SJSA1 (cell line): ENCODE data around the gene ZNF547. TPM values are rescaled to one million over a fixed set of nuclear protein-coding genes. Genes with fewer than 3 reads are reported as not detected.
A peak's percentile ranks its signal among the peaks of the same experiment; 100 is the strongest.
"Not testable (repeated sequence)": the region's sequence is repeated elsewhere in the genome, so short reads cannot be mapped to it uniquely, and the experiment has no call there.

Experiments used
- DNase-seq, 2 experiments: peaks; one replicate each; pipeline ENCODE4 v3.0.0-alpha.2; 2015 to 2020; ENCODE audit warnings: low spot score in 2 of 2, low read depth in 1 of 2
- H3K27ac ChIP-seq: fragments of 250-450 bp; sonication (Bioruptor Pico); 2 replicates; pipeline ENCODE4 v1.5.1; 2020; ENCODE audit warnings: mild to moderate bottlenecking, moderate library complexity
- H3K27me3 ChIP-seq: fragments of 250-450 bp; sonication (Bioruptor Pico); replicated peaks from 2 replicates; pipeline ENCODE4 v1.5.1; 2020; ENCODE audit warnings: mild to moderate bottlenecking, moderate library complexity
- H3K36me3 ChIP-seq: fragments of 250-450 bp; sonication (Bioruptor Pico); 2 replicates; pipeline ENCODE4 v1.5.1; 2020; ENCODE audit warnings: mild to moderate bottlenecking
- H3K4me1 ChIP-seq: fragments of 250-450 bp; sonication (Bioruptor Pico); replicated peaks from 2 replicates; pipeline ENCODE4 v1.6.1; 2021; ENCODE audit warnings: mild to moderate bottlenecking
- H3K4me3 ChIP-seq: fragments of 250-450 bp; sonication (Bioruptor Pico); 2 replicates; pipeline ENCODE4 v1.5.1; 2020; ENCODE audit warnings: mild to moderate bottlenecking
- H3K9me3 ChIP-seq: fragments of 250-450 bp; sonication (Bioruptor Pico); replicated peaks from 2 replicates; pipeline ENCODE4 v1.5.1; 2020; ENCODE audit warnings: mild to moderate bottlenecking
- total RNA-seq: library from RNA; depleted of rRNA; stranded (reverse); fragments of >200 nt; shearing (Covaris generic); gene quantifications from 2 replicates; pipeline ENCODE4 v1.2.3, GENCODE V29; 2014

ZNF547 gene
- total RNA-seq, 1 experiment from 2014 or later = 4.1 TPM

GRCh38 chr19:57350877-57351805, 12.2 kb upstream of the ZNF547 start, which contains the start of gene ZNF304:
ZNF304 (plus strand) TSS chr19:57351271; CDS start chr19:57351665, 394 bp downstream.
- peaks cover 2% of the 10 kb centered on the region; the same call in 1 of the 2 replicates for H3K9me3 ChIP-seq
- H3K27ac ChIP-seq = peak within 1 kb of the TSS; percentile 37; the same call in 1 of the 2 replicates
- peak; percentile 85 to 92 for DNase-seq
- H3K4me3 ChIP-seq = peak within 1 kb of the TSS; percentile 73
- no peaks in the 10 kb centered on the region for H3K27me3 ChIP-seq
- H3K4me1 ChIP-seq = peaks cover 12% of the 10 kb centered on the region
- peaks cover 46% of the 10 kb centered on the region for H3K36me3 ChIP-seq

GRCh38 chr19:57351867-57352266, 11.5 kb upstream of the ZNF547 start:
- peaks cover 12% of the 10 kb centered on the region for H3K4me1 ChIP-seq
- H3K27me3 ChIP-seq = no peaks in the 10 kb centered on the region
- peaks cover 54% of the 10 kb centered on the region for H3K36me3 ChIP-seq
- no peak overlapping the region for H3K27ac ChIP-seq
- peaks cover 4% of the 10 kb centered on the region; the same call in 1 of the 2 replicates for H3K9me3 ChIP-seq
- peak in 1 of 2 experiments; percentile 2 for DNase-seq
- H3K4me3 ChIP-seq = peak overlapping the region; percentile 73

- H3K36me3 ChIP-seq = peaks cover 83% of the 10 kb centered on the region
- no peaks in the 10 kb centered on the region for H3K27me3 ChIP-seq
- peaks cover 7% of the 10 kb centered on the region for H3K4me1 ChIP-seq
- H3K4me3 ChIP-seq = no peak overlapping the region
- no peak overlapping the region for H3K27ac ChIP-seq
- 0 out of 2 replicates have a peak, but pooled peaks cover 4% of the 10 kb centered on the region for H3K9me3 ChIP-seq
- DNase-seq = no peak
Measured at GRCh38 chr19:57355916-57356315, 7.4 kb upstream of the ZNF547 start.

- Histone ChIP-seq H3K4me3 (no peak overlapping the region), H3K27me3 (no peaks in the 10 kb centered on the region), H3K27ac (no peak overlapping the region), H3K9me3 (0 out of 2 replicates have a peak, but pooled peaks cover 4% of the 10 kb centered on the region), H3K4me1 (peaks cover under 1% of the 10 kb centered on the region), H3K36me3 (peaks cover 73% of the 10 kb centered on the region)
- DNase-seq = no peak
Measured at GRCh38 chr19:57357406-57357805, 5.9 kb upstream of the ZNF547 start.

GRCh38 chr19:57359300-57359699, 4.1 kb upstream of the ZNF547 start:
- H3K36me3 ChIP-seq = peaks cover 55% of the 10 kb centered on the region
- no peaks in the 10 kb centered on the region for H3K27me3 ChIP-seq
- H3K4me3 ChIP-seq = no peak overlapping the region
- H3K27ac ChIP-seq = no peak overlapping the region
- DNase-seq = no peak
- peaks cover 9% of the 10 kb centered on the region for H3K4me1 ChIP-seq
- H3K9me3 ChIP-seq = 0 out of 2 replicates have a peak, but pooled peaks cover 4% of the 10 kb centered on the region

GRCh38 chr19:57362419-57362818, 932 bp upstream of the ZNF547 start:
- no peaks in the 10 kb centered on the region for H3K9me3 ChIP-seq
- peaks cover 9% of the 10 kb centered on the region for H3K4me1 ChIP-seq
- H3K27me3 ChIP-seq = no peaks in the 10 kb centered on the region
- DNase-seq = no peak
- peak overlapping the region; percentile 47 for H3K4me3 ChIP-seq
- peak overlapping the region; percentile 28; the same call in 1 of the 2 replicates for H3K27ac ChIP-seq
- H3K36me3 ChIP-seq = peaks cover 32% of the 10 kb centered on the region

GRCh38 chr19:57363688-57364181, 384 bp downstream of the ZNF547 start:
- peak overlapping the region; percentile 60 for H3K27ac ChIP-seq
- H3K27me3 ChIP-seq = no peaks in the 10 kb centered on the region
- peak in 1 of 2 experiments; percentile 16 for DNase-seq
- peak overlapping the region; percentile 47 for H3K4me3 ChIP-seq
- H3K36me3 ChIP-seq = peaks cover 19% of the 10 kb centered on the region
- peaks cover 9% of the 10 kb centered on the region for H3K4me1 ChIP-seq
- H3K9me3 ChIP-seq = no peaks in the 10 kb centered on the region

- no peaks in the 10 kb centered on the region for H3K9me3 ChIP-seq
- H3K27me3 ChIP-seq = no peaks in the 10 kb centered on the region
- peaks cover 9% of the 10 kb centered on the region for H3K4me1 ChIP-seq
- peaks cover 9% of the 10 kb centered on the region for H3K36me3 ChIP-seq
- no peak for DNase-seq
- no peak overlapping the region for H3K4me3 ChIP-seq
- H3K27ac ChIP-seq = no peak overlapping the region
Measured at GRCh38 chr19:57366776-57367175, 3.4 kb downstream of the ZNF547 start.

GRCh38 chr19:57374179-57374578, 10.8 kb downstream of the ZNF547 start:
- Histone ChIP-seq H3K4me3 (no peak overlapping the region), H3K36me3 (peaks cover 66% of the 10 kb centered on the region), H3K4me1 (no peaks in the 10 kb centered on the region), H3K9me3 (peaks cover 26% of the 10 kb centered on the region), H3K27me3 (no peaks in the 10 kb centered on the region), H3K27ac (no peak overlapping the region)
- DNase-seq = no peak

- H3K4me1 ChIP-seq, H3K27me3 ChIP-seq, DNase-seq, H3K4me3 ChIP-seq, H3K27ac ChIP-seq: not testable (repeated sequence)
- peaks cover 30% of the 10 kb centered on the region for H3K9me3 ChIP-seq
- peaks cover 66% of the 10 kb centered on the region for H3K36me3 ChIP-seq
Measured at GRCh38 chr19:57374647-57375046, 11.3 kb downstream of the ZNF547 start.

GRCh38 chr19:57376151-57376550, 12.8 kb downstream of the ZNF547 start:
- Histone ChIP-seq H3K9me3 (peaks cover 30% of the 10 kb centered on the region), H3K27ac (no peak overlapping the region), H3K4me3 (no peak overlapping the region), H3K36me3 (peaks cover 66% of the 10 kb centered on the region), H3K4me1 (no peaks in the 10 kb centered on the region), H3K27me3 (no peaks in the 10 kb centered on the region)
- DNase-seq = no peak

GRCh38 chr19:57377498-57378146, 14.3 kb downstream of the ZNF547 start:
- no peaks in the 10 kb centered on the region for H3K27me3 ChIP-seq
- no peak overlapping the region for H3K27ac ChIP-seq
- DNase-seq = no peak
- H3K9me3 ChIP-seq = peaks cover 30% of the 10 kb centered on the region
- peaks cover 59% of the 10 kb centered on the region for H3K36me3 ChIP-seq
- no peak overlapping the region for H3K4me3 ChIP-seq
- no peaks in the 10 kb centered on the region for H3K4me1 ChIP-seq

- Histone ChIP-seq H3K4me3 (no peak overlapping the region), H3K9me3 (peaks cover 22% of the 10 kb centered on the region), H3K36me3 (peaks cover 29% of the 10 kb centered on the region), H3K27ac (no peak overlapping the region), H3K27me3 (no peaks in the 10 kb centered on the region), H3K4me1 (no peaks in the 10 kb centered on the region)
- no peak for DNase-seq
Measured at GRCh38 chr19:57380923-57381322, 17.6 kb downstream of the ZNF547 start.
